ENCODE results near the gene DLX2.

The DLX2 gene

DNA sequence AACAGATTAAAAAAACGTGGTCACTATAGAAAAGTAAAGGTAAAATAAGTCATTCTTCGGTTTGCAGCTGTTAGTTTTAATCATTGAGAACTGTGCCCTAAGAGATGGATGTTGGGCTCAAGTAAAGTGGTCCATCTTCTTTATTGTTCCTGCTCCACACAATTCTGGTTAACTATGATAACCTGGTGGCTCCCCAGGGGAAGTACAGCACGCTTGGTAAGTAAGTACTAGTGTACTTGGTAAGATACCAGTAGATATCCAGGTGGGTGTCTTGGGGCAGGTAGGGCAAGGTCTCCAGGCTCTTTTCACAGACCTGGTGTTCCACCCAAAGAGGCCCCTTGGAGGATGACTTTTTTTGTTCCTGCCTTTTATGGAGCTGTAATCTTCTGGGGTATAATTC lies 31.6 kb upstream of the DLX2 start:
- no peaks in the 10 kb centered on the region for H4K20me1 ChIP-seq (ENCODE audit: insufficient read depth, low read length, poor library complexity, severe bottlenecking)
- no peaks in the 10 kb centered on the region for H3K36me3 ChIP-seq (ENCODE audit: insufficient read depth, low read length)
- H3K27me3 ChIP-seq (ENCODE audit: insufficient read depth, low read length, poor library complexity, severe bottlenecking) = no peaks in the 10 kb centered on the region
- H3K4me1 ChIP-seq (ENCODE audit: insufficient read depth, low read length, poor library complexity, severe bottlenecking) = no peaks in the 10 kb centered on the region
- H3K4me3 ChIP-seq (ENCODE audit: low read length, poor library complexity, severe bottlenecking) = no peak overlapping the region
- no peak overlapping the region for H3K9ac ChIP-seq (ENCODE audit: low read depth, low read length, poor library complexity, severe bottlenecking)
- H3K9me3 ChIP-seq (ENCODE audit: insufficient read depth, low read depth, low read length) = 0 out of 2 replicates have a peak, but pooled peaks cover 2% of the 10 kb centered on the region
- no peak for TF ChIP-seq EZH2phosphoT487 (IDR thresholded peaks at IDR 0.05; ENCODE audit: borderline replicate concordance)
- H3F3A ChIP-seq (ENCODE audit: low read depth) = no peaks in the 10 kb centered on the region
- H3K9me2 ChIP-seq (replicated peaks; ENCODE audit: low read depth, low read length) = no peaks in the 10 kb centered on the region
- no peaks in the 10 kb centered on the region for H3K79me2 ChIP-seq (ENCODE audit: insufficient read depth, low read length)
- H2AFZ ChIP-seq (ENCODE audit: low read length) = no peak overlapping the region; the same call in 1 of the 2 replicates
- H3K4me2 ChIP-seq (ENCODE audit: low read depth, low read length, poor library complexity, severe bottlenecking) = no peak overlapping the region

DNA sequence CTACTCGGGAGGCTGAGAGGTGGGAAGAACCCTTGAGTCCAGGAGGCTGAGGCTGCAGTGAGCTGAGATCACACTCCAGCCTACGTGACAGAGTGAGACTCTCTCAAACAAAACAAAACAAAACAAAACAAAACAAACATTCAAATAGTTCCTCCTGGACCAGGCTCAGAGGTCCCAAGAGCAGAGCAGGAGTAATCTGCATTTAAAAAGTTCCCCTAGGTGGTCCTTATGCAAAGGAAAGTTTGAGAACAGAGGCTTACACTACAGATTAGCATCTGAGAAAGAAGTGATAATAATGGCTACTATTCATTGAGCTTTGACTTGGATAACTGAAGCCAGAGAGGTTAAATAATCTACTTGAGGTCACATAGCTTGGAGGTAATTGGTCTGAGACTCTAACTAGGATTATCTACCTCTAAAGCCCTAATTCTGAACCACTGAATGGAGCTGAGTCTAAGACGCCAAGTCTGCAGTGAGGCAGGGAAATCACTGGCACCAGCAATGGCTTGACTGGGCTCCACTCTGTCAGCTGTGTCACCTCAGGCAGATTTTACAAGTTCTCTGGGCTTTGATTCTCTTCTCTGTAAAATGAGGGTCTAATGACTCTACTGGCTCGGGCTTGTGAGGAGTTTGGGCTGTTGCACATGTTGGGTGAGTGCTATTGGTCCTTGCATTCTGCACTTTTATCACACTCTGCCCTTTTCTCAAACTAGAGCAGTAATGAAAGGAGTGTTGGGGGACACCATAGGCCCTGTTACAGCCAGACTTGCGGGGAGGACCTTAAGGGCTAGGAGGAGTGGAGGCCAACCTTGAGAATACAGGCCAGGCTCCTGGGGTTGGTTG lies 29.2 kb upstream of the DLX2 start:
- no peaks in the 10 kb centered on the region for H3F3A ChIP-seq (ENCODE audit: low read depth)
- H3K36me3 ChIP-seq (ENCODE audit: insufficient read depth, low read length) = no peaks in the 10 kb centered on the region
- no peaks in the 10 kb centered on the region for H4K20me1 ChIP-seq (ENCODE audit: insufficient read depth, low read length, poor library complexity, severe bottlenecking)
- TF ChIP-seq, protein P1, sequence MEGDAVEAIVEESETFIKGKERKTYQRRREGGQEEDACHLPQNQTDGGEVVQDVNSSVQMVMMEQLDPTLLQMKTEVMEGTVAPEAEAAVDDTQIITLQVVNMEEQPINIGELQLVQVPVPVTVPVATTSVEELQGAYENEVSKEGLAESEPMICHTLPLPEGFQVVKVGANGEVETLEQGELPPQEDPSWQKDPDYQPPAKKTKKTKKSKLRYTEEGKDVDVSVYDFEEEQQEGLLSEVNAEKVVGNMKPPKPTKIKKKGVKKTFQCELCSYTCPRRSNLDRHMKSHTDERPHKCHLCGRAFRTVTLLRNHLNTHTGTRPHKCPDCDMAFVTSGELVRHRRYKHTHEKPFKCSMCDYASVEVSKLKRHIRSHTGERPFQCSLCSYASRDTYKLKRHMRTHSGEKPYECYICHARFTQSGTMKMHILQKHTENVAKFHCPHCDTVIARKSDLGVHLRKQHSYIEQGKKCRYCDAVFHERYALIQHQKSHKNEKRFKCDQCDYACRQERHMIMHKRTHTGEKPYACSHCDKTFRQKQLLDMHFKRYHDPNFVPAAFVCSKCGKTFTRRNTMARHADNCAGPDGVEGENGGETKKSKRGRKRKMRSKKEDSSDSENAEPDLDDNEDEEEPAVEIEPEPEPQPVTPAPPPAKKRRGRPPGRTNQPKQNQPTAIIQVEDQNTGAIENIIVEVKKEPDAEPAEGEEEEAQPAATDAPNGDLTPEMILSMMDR (conservative IDR thresholded peaks at IDR 0.05; ENCODE audit: low read length) = no peak
- H3K9ac ChIP-seq (ENCODE audit: low read depth, low read length, poor library complexity, severe bottlenecking) = no peak overlapping the region
- no peak overlapping the region for H3K4me2 ChIP-seq (ENCODE audit: low read depth, low read length, poor library complexity, severe bottlenecking)
- H3K4me1 ChIP-seq (ENCODE audit: insufficient read depth, low read length, poor library complexity, severe bottlenecking) = no peaks in the 10 kb centered on the region
- H2AFZ ChIP-seq (ENCODE audit: low read length) = peak overlapping the region; percentile 25; the same call in 1 of the 2 replicates
- H3K79me2 ChIP-seq (ENCODE audit: insufficient read depth, low read length) = no peaks in the 10 kb centered on the region
- 0 out of 2 replicates have a peak, but pooled peaks cover 2% of the 10 kb centered on the region for H3K9me3 ChIP-seq (ENCODE audit: insufficient read depth, low read depth, low read length)
- H3K4me3 ChIP-seq (ENCODE audit: low read length, poor library complexity, severe bottlenecking) = no peak overlapping the region
- H3K27me3 ChIP-seq (ENCODE audit: insufficient read depth, low read length, poor library complexity, severe bottlenecking) = no peaks in the 10 kb centered on the region
- no peaks in the 10 kb centered on the region for H3K9me2 ChIP-seq (replicated peaks; ENCODE audit: low read depth, low read length)

DNA sequence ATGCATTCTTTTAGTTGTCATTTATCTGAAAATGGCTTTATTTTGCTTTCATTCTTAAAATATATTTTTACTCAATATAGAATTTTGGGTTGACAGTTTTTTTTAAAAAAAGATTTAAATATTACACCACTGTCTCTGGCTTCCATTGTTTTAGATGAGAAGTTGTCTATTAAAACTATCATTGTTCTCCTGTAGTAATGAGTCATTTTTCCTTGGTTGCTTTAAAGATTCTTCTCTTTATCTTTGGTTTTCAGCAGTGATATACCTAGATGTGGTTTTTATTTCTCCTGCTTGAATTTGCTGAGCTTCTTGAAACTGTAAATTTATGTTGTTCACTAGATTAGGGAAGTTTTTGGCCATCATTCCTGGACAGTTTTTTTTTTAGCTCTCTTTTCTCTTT lies 26.7 kb upstream of the DLX2 start:
- Histone ChIP-seq H4K20me1 (ENCODE audit: insufficient read depth, low read length, poor library complexity, severe bottlenecking) (no peaks in the 10 kb centered on the region), H3F3A (ENCODE audit: low read depth) (no peaks in the 10 kb centered on the region), H3K27me3 (ENCODE audit: insufficient read depth, low read length, poor library complexity, severe bottlenecking) (no peaks in the 10 kb centered on the region), H3K4me2 (ENCODE audit: low read depth, low read length, poor library complexity, severe bottlenecking) (no peak overlapping the region), H3K9ac (ENCODE audit: low read depth, low read length, poor library complexity, severe bottlenecking) (no peak overlapping the region), H3K9me2 (replicated peaks; ENCODE audit: low read depth, low read length) (no peaks in the 10 kb centered on the region), H3K79me2 (ENCODE audit: insufficient read depth, low read length) (no peaks in the 10 kb centered on the region), H3K36me3 (ENCODE audit: insufficient read depth, low read length) (no peaks in the 10 kb centered on the region), H3K4me3 (ENCODE audit: low read length, poor library complexity, severe bottlenecking) (no peak overlapping the region), H3K4me1 (ENCODE audit: insufficient read depth, low read length, poor library complexity, severe bottlenecking) (no peaks in the 10 kb centered on the region), H2AFZ (ENCODE audit: low read length) (no peak overlapping the region), H3K9me3 (ENCODE audit: insufficient read depth, low read depth, low read length) (0 out of 2 replicates have a peak, but pooled peaks cover 2% of the 10 kb centered on the region)
- TF ChIP-seq EZH2phosphoT487 (IDR thresholded peaks at IDR 0.05; ENCODE audit: borderline replicate concordance) = no peak
- TF ChIP-seq, protein P1 (conservative IDR thresholded peaks at IDR 0.05; ENCODE audit: low read length) = no peak

Measured in Loucy (cell line).